ENCODE measurements around the gene SHD. TPM values are rescaled to one million over a fixed set of nuclear protein-coding genes. Genes with fewer than 3 reads are reported as not detected.
A peak's percentile ranks its signal among the peaks of the same experiment; 100 is the strongest.

The SHD gene
- total RNA-seq, 2 experiments from 2014 or later: not detected

DNA sequence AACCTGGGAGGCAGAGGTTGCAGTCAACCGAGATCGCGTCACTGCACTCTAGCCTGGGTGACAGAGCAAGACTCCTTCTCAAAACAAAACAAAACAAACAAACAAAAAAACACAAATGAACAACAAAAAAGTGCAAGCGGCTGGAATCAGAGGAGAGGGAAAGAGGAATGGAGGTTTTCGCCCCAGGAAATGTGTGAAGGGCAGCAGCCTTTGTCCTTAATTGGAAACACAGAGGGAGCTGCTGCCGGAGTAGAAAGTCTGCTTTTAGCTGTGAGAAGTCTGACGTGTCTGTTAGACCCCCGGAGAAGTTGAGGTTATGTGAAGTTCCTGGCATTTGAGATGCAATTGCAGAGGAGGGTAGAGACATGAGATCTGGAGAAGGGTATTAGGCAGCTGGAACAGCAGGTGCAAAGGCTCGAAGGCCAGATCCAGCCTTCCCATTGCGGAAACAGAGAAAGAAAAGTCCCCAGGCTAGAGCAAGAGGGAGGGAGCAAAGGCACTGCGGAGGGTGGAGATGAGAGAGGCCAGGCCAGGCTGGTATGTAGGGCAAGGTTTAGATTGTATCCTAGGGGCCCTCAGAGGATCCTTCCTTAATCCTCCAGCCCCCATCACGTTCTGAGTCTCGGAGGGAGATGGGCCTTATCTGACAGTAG, 22.6 kb downstream of the SHD start:
- Histone ChIP-seq H3K79me2 (ENCODE audit: insufficient read depth, low read depth, low read length) (no peaks in the 10 kb centered on the region), H3K4me3 (ENCODE audit: low read depth, low read length, poor library complexity, severe bottlenecking) (no peak overlapping the region), H3K4me1 (ENCODE audit: insufficient read depth, low read length, poor library complexity, severe bottlenecking) (peaks cover 13% of the 10 kb centered on the region), H3K27ac (ENCODE audit: low read depth, low read length, poor library complexity, severe bottlenecking) (no peak overlapping the region), H4K20me1 (ENCODE audit: insufficient read depth, low read length) (no peaks in the 10 kb centered on the region), H3K36me3 (ENCODE audit: insufficient read depth, low read length) (no peaks in the 10 kb centered on the region), H3K4me2 (ENCODE audit: low read length) (peak overlapping the region; percentile 9; the same call in 1 of the 2 replicates), H2AFZ (ENCODE audit: low read length) (peak overlapping the region; percentile 52; the same call in 1 of the 2 replicates), H3K9me2 (ENCODE audit: insufficient read depth, low read length) (no peaks in the 10 kb centered on the region), H3K9me3 (ENCODE audit: low read length) (no peaks in the 10 kb centered on the region)
- ChIA-PET CTCF (ENCODE audit: unreplicated experiment) (no interaction called here), POLR2A (interaction anchor here (0.6 kb wide), 1 partner anchor 169 kb away, joined by 3 read pairs; no protein-coding TSS in a partner anchor)
- no peak for TF ChIP-seq EZH2phosphoT487 (IDR thresholded peaks at IDR 0.05; ENCODE audit: borderline replicate concordance, low read depth, low read length)
- no peak for TF ChIP-seq CTCF (conservative IDR thresholded peaks at IDR 0.05; ENCODE audit: low read length)
- no peak for DNase-seq (ENCODE audit: low spot score)
- intact Hi-C loops (cut with micrococcal nuclease; ENCODE audit: unreplicated experiment): no loop called here
- no TSS peak for BruUV-seq (replicated peaks)

GRCh38 chr19:4302243-4302640, 23.2 kb downstream of the SHD start, which contains the start of gene TMIGD2:
Gene TMIGD2, minus strand, starts transcription at chr19:4302389. Its CDS starts 4 bp downstream, at chr19:4302385.
- Histone ChIP-seq H3K9me2 (ENCODE audit: insufficient read depth, low read length) (no peaks in the 10 kb centered on the region), H4K20me1 (ENCODE audit: insufficient read depth, low read length) (no peaks in the 10 kb centered on the region), H3K4me3 (ENCODE audit: low read depth, low read length, poor library complexity, severe bottlenecking) (no peak within 1 kb of the TSS), H3K4me2 (ENCODE audit: low read length) (peak within 1 kb of the TSS; percentile 9; the same call in 1 of the 2 replicates), H3K9me3 (ENCODE audit: low read length) (no peaks in the 10 kb centered on the region), H2AFZ (ENCODE audit: low read length) (peak within 1 kb of the TSS; percentile 52; the same call in 1 of the 2 replicates), H3K4me1 (ENCODE audit: insufficient read depth, low read length, poor library complexity, severe bottlenecking) (peaks cover 13% of the 10 kb centered on the region), H3K79me2 (ENCODE audit: insufficient read depth, low read depth, low read length) (no peaks in the 10 kb centered on the region), H3K36me3 (ENCODE audit: insufficient read depth, low read length) (no peaks in the 10 kb centered on the region), H3K27ac (ENCODE audit: low read depth, low read length, poor library complexity, severe bottlenecking) (no peak within 1 kb of the TSS)
- ChIA-PET CTCF (ENCODE audit: unreplicated experiment) (no interaction called here), POLR2A (interaction anchor here (0.6 kb wide), 2 partner anchors 13 to 169 kb away, joined by 3 read pairs; no protein-coding TSS in a partner anchor)
- TF ChIP-seq CTCF (conservative IDR thresholded peaks at IDR 0.05; ENCODE audit: low read length) (no peak), EZH2phosphoT487 (IDR thresholded peaks at IDR 0.05; ENCODE audit: borderline replicate concordance, low read depth, low read length) (no peak)
- no peak for DNase-seq (ENCODE audit: low spot score)
- intact Hi-C loops (cut with micrococcal nuclease; ENCODE audit: unreplicated experiment): no loop called here
- no TSS peak for BruUV-seq (replicated peaks)
